KOPT-K1 (cell line): ENCODE data around the gene IFI16.

ENCODE experiments used
- H3K27ac ChIP-seq: fragments of 200-600 bp; sonication (generic); 2 replicates; pipeline ENCODE4 v1.5.1; 2016; ENCODE audit warnings: antibody characterized with exemption, mild to moderate bottlenecking, low read depth, low read length; ENCODE audit not compliant: poor library complexity, severe bottlenecking
- H3K36me3 ChIP-seq: fragments of 200-600 bp; sonication (generic); 2 replicates; pipeline ENCODE4 v1.5.1; 2017; ENCODE audit warnings: antibody characterized with exemption, mild to moderate bottlenecking, low read length, moderate library complexity; ENCODE audit not compliant: insufficient read depth
- H3K9me3 ChIP-seq: fragments of 200-600 bp; sonication (generic); 2 replicates; pipeline ENCODE4 v1.5.1; 2017; ENCODE audit warnings: antibody characterized with exemption, low read length, mild to moderate bottlenecking; ENCODE audit not compliant: insufficient read depth, poor library complexity, severe bottlenecking

IFI16 gene

DNA sequence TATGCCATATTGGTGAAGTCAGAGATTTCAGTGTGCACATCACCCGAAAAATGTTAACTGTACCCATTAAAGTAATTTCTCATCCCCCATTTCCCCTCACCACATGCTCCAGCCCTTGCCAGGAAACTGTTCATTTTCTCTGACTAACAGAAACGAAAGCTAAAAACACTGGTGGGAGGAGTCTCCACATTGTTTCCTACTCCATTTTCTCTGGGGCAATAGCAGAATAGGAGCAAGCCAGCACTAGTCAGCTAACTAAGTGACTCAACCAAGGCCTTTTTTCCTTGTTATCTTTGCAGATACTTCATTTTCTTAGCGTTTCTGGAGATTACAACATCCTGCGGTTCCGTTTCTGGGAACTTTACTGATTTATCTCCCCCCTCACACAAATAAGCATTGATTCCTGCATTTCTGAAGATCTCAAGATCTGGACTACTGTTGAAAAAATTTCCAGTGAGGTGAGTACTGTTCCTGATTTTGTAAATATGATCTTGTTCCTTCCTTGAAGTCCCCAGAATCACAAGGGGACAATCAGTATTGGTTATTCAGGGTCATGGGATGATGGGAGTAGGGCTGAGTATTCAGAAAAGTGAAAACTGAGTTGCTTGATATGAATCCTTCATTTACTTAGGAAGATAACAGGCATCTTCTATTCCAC, at the start of gene IFI16:
TSS of gene IFI16 (plus strand) at position 204 of the 658 bp plus-strand sequence. CDS start 4,774 bp downstream, outside the sequence.
- Histone ChIP-seq H3K36me3 (peaks cover 15% of the 10 kb centered on the region), H3K9me3 (no peaks in the 10 kb centered on the region), H3K27ac (peak within 1 kb of the TSS; percentile 97)

DNA sequence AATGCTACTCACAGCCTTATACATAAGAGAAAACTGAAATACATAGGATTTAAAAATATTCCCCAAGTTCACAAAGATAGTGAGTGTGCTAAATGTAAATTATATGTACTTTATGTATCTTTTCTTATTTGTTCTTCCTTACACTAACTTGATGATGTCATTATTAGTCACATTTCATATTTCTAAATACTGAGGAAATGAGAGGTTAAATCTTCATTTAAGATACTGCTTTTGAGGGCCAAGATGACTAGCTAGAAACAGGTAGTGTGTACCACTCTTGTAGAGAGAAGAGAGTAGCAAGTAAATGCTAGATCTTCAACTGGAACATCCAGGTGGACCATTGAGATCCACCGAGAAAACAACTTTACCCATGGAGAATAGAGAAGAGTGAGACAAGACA, 48.5 kb upstream of the IFI16 start:
- H3K9me3 ChIP-seq: peaks cover 67% of the 10 kb centered on the region
- peaks cover 42% of the 10 kb centered on the region for H3K36me3 ChIP-seq
- H3K27ac ChIP-seq: no peak overlapping the region

DNA sequence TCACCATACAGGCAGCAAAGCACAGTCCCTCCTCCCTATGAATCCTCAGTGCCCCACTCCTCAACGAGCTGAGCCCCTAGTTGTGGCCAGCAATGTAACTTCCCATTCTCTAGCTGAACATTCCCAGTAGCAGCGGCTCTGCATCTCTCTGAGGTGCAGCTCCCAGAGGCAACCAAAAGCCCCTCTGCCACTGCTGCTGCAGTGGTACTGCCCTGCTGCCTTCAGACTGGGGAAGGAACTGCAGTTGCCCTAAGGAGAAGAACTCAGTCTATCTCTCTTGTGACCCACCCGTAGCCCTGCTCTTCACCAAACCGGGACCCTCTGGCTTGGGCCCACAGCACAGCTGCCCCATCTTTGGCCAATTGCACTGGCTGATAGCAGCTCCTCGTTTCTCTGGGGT, 46.7 kb upstream of the IFI16 start:
- H3K36me3 ChIP-seq: peaks cover 42% of the 10 kb centered on the region
- no peak overlapping the region for H3K27ac ChIP-seq
- peaks cover 75% of the 10 kb centered on the region for H3K9me3 ChIP-seq

DNA sequence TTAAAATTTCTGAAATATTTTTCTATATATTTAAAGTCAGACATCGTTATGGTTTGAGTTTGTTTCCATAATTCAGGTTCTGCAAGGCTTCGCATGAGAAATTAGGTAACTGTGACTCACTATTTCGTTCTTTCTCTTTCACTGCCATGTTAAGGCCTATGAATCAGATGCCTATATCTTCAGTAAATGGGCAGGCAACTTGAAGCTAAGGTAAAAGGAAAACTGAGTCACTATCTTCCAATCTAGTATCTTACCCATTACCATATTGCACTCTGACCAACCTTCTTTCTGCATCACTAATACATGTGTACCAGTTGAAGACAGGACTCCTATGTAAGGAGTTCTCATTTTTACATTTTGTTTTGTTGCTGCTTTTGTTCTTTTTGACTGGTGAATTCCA, 40.5 kb upstream of the IFI16 start:
- Histone ChIP-seq H3K27ac (no peak overlapping the region), H3K36me3 (peaks cover 20% of the 10 kb centered on the region), H3K9me3 (peaks cover 34% of the 10 kb centered on the region)

DNA sequence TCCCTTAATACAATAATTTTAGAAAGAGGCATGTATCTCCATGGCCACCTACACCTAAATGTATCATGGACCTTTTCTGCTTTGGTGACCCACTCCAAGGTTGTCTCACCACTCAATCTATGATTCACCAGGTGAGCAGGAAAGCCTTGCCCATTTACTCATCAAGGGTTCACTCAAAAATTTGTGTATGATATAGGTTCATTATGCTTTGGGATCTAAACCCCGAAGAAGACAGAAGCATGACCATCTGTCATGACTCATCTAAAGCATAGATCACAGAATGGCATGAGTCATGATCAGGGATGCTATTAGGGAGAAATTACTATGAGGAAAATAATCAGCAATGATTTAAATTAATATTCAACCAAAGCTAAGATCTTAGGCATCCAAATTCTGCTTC, 39.9 kb upstream of the IFI16 start:
- Histone ChIP-seq H3K27ac (no peak overlapping the region), H3K9me3 (peaks cover 27% of the 10 kb centered on the region), H3K36me3 (peaks cover 25% of the 10 kb centered on the region)

DNA sequence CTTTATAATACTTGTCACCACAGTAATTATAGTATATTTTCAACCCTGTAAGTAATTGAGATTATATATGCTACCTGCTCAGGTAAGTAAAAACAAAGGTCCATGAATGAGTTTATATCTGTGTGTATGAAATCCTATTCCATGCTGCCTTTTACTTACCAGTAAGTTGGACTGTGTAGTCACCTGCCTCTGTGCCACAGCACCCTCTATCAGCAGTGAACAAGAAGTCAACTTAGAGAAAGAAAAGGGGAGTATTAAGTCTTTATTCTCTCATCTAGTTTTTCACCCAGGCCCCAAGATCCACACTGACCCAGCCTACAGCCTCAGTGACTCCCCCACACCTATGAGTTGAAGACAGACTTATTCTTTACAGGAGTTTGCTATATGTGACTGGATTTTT, 36.9 kb upstream of the IFI16 start:
- peaks cover 6% of the 10 kb centered on the region for H3K9me3 ChIP-seq
- H3K36me3 ChIP-seq: peaks cover 36% of the 10 kb centered on the region
- H3K27ac ChIP-seq: no peak overlapping the region

DNA sequence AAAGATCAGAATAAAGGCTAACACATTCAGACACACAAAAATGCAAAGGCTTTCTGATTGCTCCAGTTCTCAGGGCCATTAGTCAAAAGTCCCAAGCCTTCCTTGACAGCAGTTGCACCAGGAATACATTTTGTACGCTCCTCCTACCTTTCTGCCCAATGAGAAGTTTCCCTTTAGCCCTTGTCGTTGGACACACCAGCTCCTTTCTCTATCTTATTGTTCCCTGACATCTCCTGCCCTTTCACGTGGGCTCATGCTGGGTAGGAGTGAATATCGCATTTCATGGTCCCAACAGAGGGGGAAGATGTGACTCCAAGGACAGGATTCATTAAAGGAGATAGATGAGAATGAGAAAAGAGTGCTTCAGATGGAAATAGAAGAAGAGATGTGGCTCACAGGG, 33.5 kb upstream of the IFI16 start:
- Histone ChIP-seq H3K27ac (no peak overlapping the region), H3K36me3 (peaks cover 52% of the 10 kb centered on the region), H3K9me3 (peaks cover 19% of the 10 kb centered on the region)

DNA sequence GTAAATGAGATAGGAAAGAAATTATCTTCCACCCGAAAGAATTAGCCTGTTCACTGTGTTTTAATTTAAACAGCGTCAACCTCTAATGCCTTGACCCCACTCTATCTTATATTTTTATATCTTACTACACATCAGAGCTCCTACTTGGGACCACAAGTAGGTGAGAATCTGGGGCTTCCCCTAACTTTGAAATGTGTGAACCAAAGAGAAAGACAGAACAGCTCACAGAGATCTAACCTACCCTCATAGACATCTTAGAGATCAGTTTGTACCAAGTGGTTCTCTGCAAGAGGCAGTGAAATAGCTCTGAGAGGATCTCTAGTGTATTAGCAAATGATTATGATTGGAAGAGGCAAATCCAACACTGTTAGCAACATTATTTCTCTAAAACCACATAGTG, 31.0 kb upstream of the IFI16 start:
- Histone ChIP-seq H3K9me3 (peaks cover 39% of the 10 kb centered on the region), H3K27ac (no peak overlapping the region), H3K36me3 (peaks cover 39% of the 10 kb centered on the region)

DNA sequence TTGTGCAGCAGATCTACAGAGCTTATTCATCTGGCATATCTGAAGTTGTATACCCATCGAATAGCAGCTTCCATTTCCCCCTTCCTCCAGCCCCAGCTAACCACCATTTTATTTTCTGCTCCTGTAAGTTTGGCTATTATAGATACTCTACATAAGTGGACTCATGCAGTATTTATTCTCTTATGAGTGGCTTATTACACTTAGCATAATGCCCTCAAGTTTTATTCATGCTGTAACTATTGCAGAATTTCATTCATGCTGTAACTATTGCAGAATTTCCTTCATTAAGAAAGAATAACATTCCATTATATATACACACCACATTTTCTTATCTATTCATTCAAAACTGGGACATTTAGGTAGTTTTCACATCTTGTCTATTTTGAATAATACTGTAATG, 30.5 kb upstream of the IFI16 start:
- peaks cover 34% of the 10 kb centered on the region for H3K36me3 ChIP-seq
- H3K27ac ChIP-seq: no peak overlapping the region
- H3K9me3 ChIP-seq: peaks cover 43% of the 10 kb centered on the region

DNA sequence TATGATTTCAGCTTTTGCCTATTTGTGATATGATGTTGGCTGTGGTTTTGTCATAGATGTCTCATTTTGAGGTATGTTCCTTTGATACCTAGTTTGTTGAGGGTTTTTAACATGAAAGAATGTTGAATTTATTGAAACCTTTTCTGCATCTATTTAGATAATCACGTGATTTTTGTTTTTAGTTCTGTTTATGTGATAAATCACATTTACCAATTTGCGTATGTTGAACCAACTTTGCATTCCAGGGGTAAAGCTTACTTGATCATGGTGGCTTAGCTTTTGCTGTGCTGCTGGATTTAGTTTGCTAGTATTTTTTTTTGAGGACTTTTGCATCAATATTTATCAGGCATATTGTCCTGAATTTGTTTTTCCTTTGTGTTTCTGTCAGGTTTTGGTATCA, 26.5 kb upstream of the IFI16 start:
- Histone ChIP-seq H3K27ac (no peak overlapping the region), H3K9me3 (peaks cover 69% of the 10 kb centered on the region), H3K36me3 (peaks cover 21% of the 10 kb centered on the region)

DNA sequence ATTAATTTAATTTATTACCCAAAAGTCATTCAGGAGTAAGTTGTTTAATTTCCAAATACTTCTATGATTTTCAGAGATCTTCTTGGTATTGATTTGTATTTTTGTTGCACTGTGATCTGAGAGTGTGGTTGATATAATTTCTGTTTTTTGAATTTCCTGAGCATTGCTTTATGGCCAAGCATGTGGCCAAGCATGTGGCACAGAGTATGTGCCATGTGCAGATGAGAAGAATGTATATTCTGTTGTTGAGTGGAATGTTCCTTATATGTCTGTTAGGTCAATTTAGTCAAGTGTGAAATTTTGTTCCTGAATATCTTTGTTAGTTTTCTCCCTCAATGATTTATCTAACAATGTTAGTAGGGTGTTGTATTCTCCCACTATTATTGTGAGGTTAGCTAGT, 25.3 kb upstream of the IFI16 start:
- Histone ChIP-seq H3K27ac (no peak overlapping the region), H3K9me3 (peaks cover 69% of the 10 kb centered on the region), H3K36me3 (peaks cover 9% of the 10 kb centered on the region; the same call in 1 of the 2 replicates)

DNA sequence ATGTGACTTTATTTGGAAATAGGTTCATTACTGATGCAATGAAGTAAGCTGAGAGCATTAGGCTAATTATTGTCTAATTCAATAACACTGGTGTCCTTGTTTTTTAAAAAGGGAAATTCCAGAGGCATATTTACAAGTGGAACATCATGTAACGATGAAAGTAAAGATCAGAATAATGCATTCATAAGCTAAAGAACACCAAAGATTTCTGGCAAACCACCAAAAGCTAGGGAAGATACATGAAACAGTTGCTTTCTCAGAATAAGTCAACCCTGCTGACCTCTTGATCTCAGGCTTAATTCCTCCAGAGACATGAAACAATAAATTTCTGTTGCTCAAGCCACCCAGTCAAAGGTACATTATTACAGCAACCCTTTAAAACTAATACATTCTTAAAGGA, 20.3 kb upstream of the IFI16 start:
- Histone ChIP-seq H3K27ac (no peak overlapping the region), H3K9me3 (peaks cover 41% of the 10 kb centered on the region), H3K36me3 (peaks cover 17% of the 10 kb centered on the region)

DNA sequence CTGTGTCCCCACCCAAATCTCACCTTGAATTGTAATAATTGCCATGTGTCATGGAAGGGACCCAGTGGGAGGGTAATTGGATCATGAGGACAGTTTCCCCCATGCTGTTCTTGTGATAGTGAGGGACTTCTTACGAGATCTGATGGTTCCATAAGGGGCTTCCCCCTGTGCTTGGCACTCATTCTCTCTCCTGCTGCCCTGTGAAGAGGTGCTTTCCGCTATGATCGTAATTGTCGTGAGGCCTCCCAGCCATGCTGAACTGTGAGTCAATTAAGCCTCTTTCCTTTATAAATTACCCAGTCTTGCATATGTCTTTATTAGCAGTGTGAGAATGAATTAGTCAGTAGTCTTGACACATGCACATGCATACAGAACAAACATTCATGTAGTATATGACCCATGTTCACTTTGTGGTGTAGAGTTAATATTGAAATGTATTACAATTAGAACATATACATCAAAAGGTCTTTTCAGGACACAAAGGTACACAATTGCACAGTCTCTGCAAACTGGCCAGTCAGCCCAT, 16.9 kb upstream of the IFI16 start:
- peaks cover 12% of the 10 kb centered on the region for H3K36me3 ChIP-seq
- peaks cover 23% of the 10 kb centered on the region for H3K9me3 ChIP-seq
- no peak overlapping the region for H3K27ac ChIP-seq

DNA sequence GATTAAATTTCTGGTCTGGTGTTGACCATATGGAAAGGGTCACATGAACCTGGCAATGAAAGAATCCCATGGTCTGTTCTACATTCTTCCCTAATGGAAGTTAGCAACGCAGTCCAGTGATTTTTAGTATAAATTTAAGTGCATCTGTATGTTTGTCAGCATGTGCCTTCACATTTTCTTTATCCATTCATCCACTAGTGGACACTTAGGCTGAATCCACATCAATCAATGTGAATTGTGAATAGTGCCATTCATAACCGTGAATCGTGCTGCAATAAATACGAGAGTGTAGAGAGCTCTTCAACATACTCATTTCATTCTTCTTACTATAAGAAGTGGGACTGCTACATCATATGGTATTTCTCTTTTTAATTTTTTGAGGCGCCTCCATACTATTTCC, 12.7 kb upstream of the IFI16 start:
- peaks cover 6% of the 10 kb centered on the region for H3K36me3 ChIP-seq
- H3K27ac ChIP-seq: no peak overlapping the region
- H3K9me3 ChIP-seq: peaks cover 23% of the 10 kb centered on the region

DNA sequence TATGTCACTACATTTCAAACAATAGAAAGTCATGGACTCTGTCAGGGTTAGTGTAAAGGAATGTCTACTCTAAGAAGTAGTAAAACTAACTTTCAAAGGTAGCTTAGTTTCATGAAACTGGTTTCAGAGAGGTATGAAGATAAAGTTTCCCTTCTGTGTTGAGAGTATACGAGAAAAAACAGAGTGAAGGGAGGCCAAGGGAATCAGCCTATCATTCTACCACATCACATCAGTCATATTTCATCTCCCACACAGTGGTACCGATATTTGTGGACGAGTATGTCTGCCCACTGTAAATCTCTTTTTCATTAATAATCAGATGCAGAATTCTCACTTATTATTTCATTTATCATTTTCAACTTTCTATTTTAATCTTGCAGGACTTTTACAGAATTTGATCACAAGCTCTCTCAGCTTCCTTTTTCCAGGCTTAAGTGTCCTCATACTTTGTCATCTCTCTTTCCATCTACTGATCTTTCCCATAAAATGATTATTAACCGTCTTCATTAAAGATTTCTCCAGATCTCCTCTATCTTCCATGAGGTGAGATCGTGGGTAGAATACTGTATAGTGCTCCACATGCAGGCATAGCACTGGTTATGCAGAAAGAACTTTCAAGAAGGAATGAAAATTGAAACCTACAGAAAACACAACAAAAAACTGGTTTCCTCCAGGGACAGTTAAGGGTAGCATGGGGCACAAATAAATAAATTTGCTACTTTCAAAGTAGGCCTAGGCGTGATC, 11.5 kb upstream of the IFI16 start:
- Histone ChIP-seq H3K9me3 (peaks cover 13% of the 10 kb centered on the region), H3K27ac (peak overlapping the region; percentile 42), H3K36me3 (no peaks in the 10 kb centered on the region)

DNA sequence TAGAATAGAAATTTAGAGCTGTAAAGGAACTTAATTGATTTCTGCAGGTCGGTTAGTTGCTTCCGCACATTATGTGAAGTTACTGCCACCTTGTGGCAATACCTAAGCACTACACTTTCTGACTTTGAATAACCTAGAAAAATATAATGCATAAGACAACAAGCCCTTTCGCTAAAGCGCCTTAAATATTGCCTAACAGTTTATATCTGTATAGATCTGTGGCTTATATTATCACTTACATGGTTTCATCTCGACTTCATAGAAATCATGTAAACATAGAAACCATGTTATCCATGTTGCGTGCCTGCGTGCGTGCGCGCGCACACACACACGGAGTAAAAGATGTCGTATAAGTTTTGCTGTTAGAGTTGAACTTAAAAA, 10.9 kb upstream of the IFI16 start:
- Histone ChIP-seq H3K36me3 (no peaks in the 10 kb centered on the region), H3K27ac (peak overlapping the region; percentile 42), H3K9me3 (peaks cover 7% of the 10 kb centered on the region)
